ENCODE data around the gene AOC1.

AOC1 gene

GRCh38 chr7:150835702-150836280 lies 16.5 kb upstream of the AOC1 start:
- FAIRE-seq: no peak

GRCh38 chr7:150838965-150839650 lies 13.2 kb upstream of the AOC1 start:
- no peak for FAIRE-seq

GRCh38 chr7:150842018-150842417 lies 10.3 kb upstream of the AOC1 start:
- no peak for FAIRE-seq

GRCh38 chr7:150842716-150843115 lies 9.6 kb upstream of the AOC1 start:
- FAIRE-seq: no peak

GRCh38 chr7:150845421-150845861 lies 6.9 kb upstream of the AOC1 start:
- FAIRE-seq: no peak

- FAIRE-seq: no peak
Observed at GRCh38 chr7:150846291-150847115, 5.8 kb upstream of the AOC1 start.

- FAIRE-seq: no peak
Observed at GRCh38 chr7:150847536-150847935, 4.8 kb upstream of the AOC1 start.

GRCh38 chr7:150848111-150848510 lies 4.2 kb upstream of the AOC1 start:
- no peak for FAIRE-seq

- no peak for FAIRE-seq
Observed at GRCh38 chr7:150848561-150849115, 3.7 kb upstream of the AOC1 start.

GRCh38 chr7:150849204-150849775 lies 3.0 kb upstream of the AOC1 start:
- FAIRE-seq: no peak

GRCh38 chr7:150850273-150850672 lies 2.0 kb upstream of the AOC1 start:
- FAIRE-seq: no peak

GRCh38 chr7:150851492-150852370 lies 586 bp upstream of the AOC1 start:
- FAIRE-seq: no peak

GRCh38 chr7:150854066-150855000 lies 2.0 kb downstream of the AOC1 start:
- FAIRE-seq: no peak

GRCh38 chr7:150855046-150855445 lies 2.7 kb downstream of the AOC1 start:
- no peak for FAIRE-seq

GRCh38 chr7:150855476-150856302 lies 3.4 kb downstream of the AOC1 start:
- no peak for FAIRE-seq

- no peak for FAIRE-seq
Observed at GRCh38 chr7:150856303-150857275, 4.3 kb downstream of the AOC1 start.

- no peak for FAIRE-seq
Observed at GRCh38 chr7:150857276-150858055, 5.1 kb downstream of the AOC1 start.

All from A204.1 (cell line).